Neural progenitor cell (in vitro differentiated cells): ENCODE results near the gene UBAP2L. TPM values are rescaled to one million over a fixed set of nuclear protein-coding genes. Genes with fewer than 3 reads are reported as not detected.
"Not testable (repeated sequence)": the region's sequence is repeated elsewhere in the genome, so short reads cannot be mapped to it uniquely, and the experiment has no call there.

Source experiments
- DNase-seq: peaks from one replicate; pipeline ENCODE4 v3.0.0-alpha.2; 2016; ENCODE audit warnings: low spot score
- H2AFZ ChIP-seq: fragments of 200-600 bp; sonication (generic); replicated peaks from 2 replicates; pipeline ENCODE4 v1.6.1; 2016; ENCODE audit warnings: antibody characterized with exemption
- H3F3A ChIP-seq: fragments of 200-600 bp; sonication (generic); 2 replicates; pipeline ENCODE4 v1.6.1; 2016; ENCODE audit warnings: antibody characterized with exemption, low read depth
- H3K27ac ChIP-seq: fragments of 200-600 bp; sonication (generic); 2 replicates; pipeline ENCODE4 v1.5.1; 2016; ENCODE audit warnings: mild to moderate bottlenecking
- H3K27me3 ChIP-seq: fragments of 200-600 bp; sonication (generic); 2 replicates; pipeline ENCODE4 v1.6.1; 2016; ENCODE audit warnings: mild to moderate bottlenecking, moderate library complexity
- H3K36me3 ChIP-seq: fragments of 200-600 bp; sonication (generic); 2 replicates; pipeline ENCODE4 v1.5.1; 2016
- H3K4me1 ChIP-seq: fragments of 200-600 bp; sonication (generic); 2 replicates; pipeline ENCODE4 v1.6.1; 2016; ENCODE audit warnings: mixed run types
- H3K4me2 ChIP-seq: fragments of 200-600 bp; sonication (generic); 2 replicates; pipeline ENCODE4 v1.6.1; 2016
- H3K4me3 ChIP-seq: fragments of 200-600 bp; sonication (generic); 2 replicates; pipeline ENCODE4 v1.5.1; 2016
- H3K79me2 ChIP-seq: fragments of 200-600 bp; sonication (generic); 2 replicates; pipeline ENCODE4 v1.6.1; 2016; ENCODE audit warnings: low read depth
- H3K9ac ChIP-seq: fragments of 200-600 bp; sonication (generic); 2 replicates; pipeline ENCODE4 v1.6.1; 2016
- H3K9me3 ChIP-seq: fragments of 200-600 bp; sonication (generic); 2 replicates; pipeline ENCODE4 v1.5.1; 2016; ENCODE audit warnings: low read depth
- H4K20me1 ChIP-seq: fragments of 200-600 bp; sonication (generic); 2 replicates; pipeline ENCODE4 v1.6.1; 2016; ENCODE audit warnings: low read depth
- H3K27ac Mint-ChIP-seq: 3 replicates; pipeline ENCODE4 v1.8.0; 2021; ENCODE audit warnings: mixed read lengths
- H3K27me3 Mint-ChIP-seq: 2 replicates; pipeline ENCODE4 v1.8.0; 2022; ENCODE audit warnings: low read depth, mild to moderate bottlenecking, inconsistent platforms, moderate library complexity, mixed read lengths; ENCODE audit not compliant: insufficient read depth
- H3K36me3 Mint-ChIP-seq: 3 replicates; pipeline ENCODE4 v1.8.0; 2021; ENCODE audit warnings: mixed read lengths
- H3K4me1 Mint-ChIP-seq: 3 replicates; pipeline ENCODE4 v1.8.0; 2021; ENCODE audit warnings: mixed read lengths
- H3K4me3 Mint-ChIP-seq: 3 replicates; pipeline ENCODE4 v1.8.0; 2021; ENCODE audit warnings: mild to moderate bottlenecking, moderate library complexity, mixed read lengths
- H3K9me3 Mint-ChIP-seq: 3 replicates; pipeline ENCODE4 v1.8.0; 2020; ENCODE audit warnings: mixed read lengths
- EZH2 ChIP-seq: fragments of 200-600 bp; sonication (generic); IDR thresholded peaks from 2 replicates; pipeline ENCODE4 v1.6.1; 2017; ENCODE audit warnings: antibody characterized with exemption, mild to moderate bottlenecking, moderate library complexity
- EZH2phosphoT487 ChIP-seq: fragments of 200-600 bp; sonication (generic); IDR thresholded peaks from 2 replicates; pipeline ENCODE4 v1.6.1; 2017; ENCODE audit warnings: antibody characterized with exemption
- microRNA counts: library from miRNA; unstranded; fragments of <30 nt; microRNA quantifications from one replicate; lab custom pipeline; 2016
- microRNA-seq: library from miRNA; unstranded; fragments of <30 nt; microRNA quantifications from one replicate; pipeline ENCODE4, GENCODE V29; 2016
- small RNA-seq: library from RNA; depleted of rRNA; stranded (forward); fragments of <200 nt; gene quantifications from one replicate; pipeline ENCODE3, GENCODE V24; 2015
- total RNA-seq: library from RNA; depleted of rRNA; stranded (reverse); fragments of >200 nt; gene quantifications from 2 replicates; pipeline ENCODE4 v1.2.3, GENCODE V29; 2015; ENCODE audit warnings: low replicate concordance
- TF ChIP-seq, protein P1 (sequence below): fragments of 200-600 bp; sonication (generic); IDR thresholded peaks from 2 replicates; pipeline ENCODE4 v1.5.1; 2017; ENCODE audit warnings: antibody characterized with exemption, mild to moderate bottlenecking

Gene UBAP2L
- total RNA-seq, 1 donor from 2014 or later, result 148 TPM

DNA sequence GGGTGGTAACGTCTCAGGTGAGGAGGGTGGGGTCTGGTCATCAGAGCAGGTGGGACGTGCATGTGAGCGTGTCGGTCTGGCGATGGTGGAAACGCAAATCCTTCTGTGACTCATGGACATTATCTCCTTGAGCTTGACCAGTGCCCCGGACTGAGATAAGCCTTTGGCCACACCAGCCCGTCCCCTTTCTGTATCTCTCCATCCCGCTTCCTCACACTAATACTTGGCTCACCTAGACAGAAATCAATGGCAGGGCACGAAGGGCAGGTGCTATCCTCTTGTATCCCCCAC, 92.3 kb downstream of the UBAP2L start:
- Histone ChIP-seq H3K4me2 (no peak overlapping the region), H3K27ac (no peak overlapping the region), H2AFZ (no peak overlapping the region), H3K36me3 (no peaks in the 10 kb centered on the region), H3K9me3 (peaks cover 6% of the 10 kb centered on the region), H3K79me2 (no peaks in the 10 kb centered on the region), H3K4me1 (no peaks in the 10 kb centered on the region), H3K4me3 (no peak overlapping the region), H3K27me3 (no peaks in the 10 kb centered on the region), H3K9ac (no peak overlapping the region), H3F3A (no peaks in the 10 kb centered on the region), H4K20me1 (no peaks in the 10 kb centered on the region)
- no peak overlapping the region for H3K4me3 Mint-ChIP-seq
- no peaks in the 10 kb centered on the region for H3K4me1 Mint-ChIP-seq
- no peak for TF ChIP-seq EZH2
- no peak for TF ChIP-seq EZH2phosphoT487
- TF ChIP-seq, protein P1, sequence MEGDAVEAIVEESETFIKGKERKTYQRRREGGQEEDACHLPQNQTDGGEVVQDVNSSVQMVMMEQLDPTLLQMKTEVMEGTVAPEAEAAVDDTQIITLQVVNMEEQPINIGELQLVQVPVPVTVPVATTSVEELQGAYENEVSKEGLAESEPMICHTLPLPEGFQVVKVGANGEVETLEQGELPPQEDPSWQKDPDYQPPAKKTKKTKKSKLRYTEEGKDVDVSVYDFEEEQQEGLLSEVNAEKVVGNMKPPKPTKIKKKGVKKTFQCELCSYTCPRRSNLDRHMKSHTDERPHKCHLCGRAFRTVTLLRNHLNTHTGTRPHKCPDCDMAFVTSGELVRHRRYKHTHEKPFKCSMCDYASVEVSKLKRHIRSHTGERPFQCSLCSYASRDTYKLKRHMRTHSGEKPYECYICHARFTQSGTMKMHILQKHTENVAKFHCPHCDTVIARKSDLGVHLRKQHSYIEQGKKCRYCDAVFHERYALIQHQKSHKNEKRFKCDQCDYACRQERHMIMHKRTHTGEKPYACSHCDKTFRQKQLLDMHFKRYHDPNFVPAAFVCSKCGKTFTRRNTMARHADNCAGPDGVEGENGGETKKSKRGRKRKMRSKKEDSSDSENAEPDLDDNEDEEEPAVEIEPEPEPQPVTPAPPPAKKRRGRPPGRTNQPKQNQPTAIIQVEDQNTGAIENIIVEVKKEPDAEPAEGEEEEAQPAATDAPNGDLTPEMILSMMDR, result no peak
- no peaks in the 10 kb centered on the region for H3K36me3 Mint-ChIP-seq
- peaks cover 20% of the 10 kb centered on the region for H3K9me3 Mint-ChIP-seq
- H3K27ac Mint-ChIP-seq, result no peak overlapping the region
- peaks cover 12% of the 10 kb centered on the region for H3K27me3 Mint-ChIP-seq
- no peak for DNase-seq

DNA sequence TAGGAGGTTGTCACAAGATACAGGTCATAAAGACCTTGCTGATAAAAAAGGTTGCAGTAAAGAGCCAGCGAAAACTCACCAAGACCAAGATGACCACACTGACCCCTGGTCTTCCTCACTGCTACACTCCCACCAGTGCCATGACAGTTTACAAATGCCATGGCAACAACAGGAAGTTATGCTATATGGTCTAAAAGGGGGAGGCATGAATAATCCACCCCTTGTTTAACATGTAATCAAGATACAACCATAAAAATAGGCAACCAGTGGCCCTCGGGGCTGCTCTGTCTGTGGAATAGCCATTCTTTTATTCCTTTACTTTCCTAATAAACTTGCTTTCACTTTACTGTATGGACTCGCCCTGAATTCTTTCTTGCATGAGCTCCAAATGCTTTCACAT, 93.5 kb downstream of the UBAP2L start:
- not testable (repeated sequence) for H3K27me3 ChIP-seq, H3K4me1 ChIP-seq, H3K79me2 ChIP-seq, H3K36me3 ChIP-seq, H3K36me3 Mint-ChIP-seq, H3K4me3 Mint-ChIP-seq, H2AFZ ChIP-seq, H3K27ac ChIP-seq, H3K4me1 Mint-ChIP-seq, DNase-seq, H4K20me1 ChIP-seq, H3K4me2 ChIP-seq, H3K9me3 ChIP-seq, H3F3A ChIP-seq, H3K9ac ChIP-seq, H3K27ac Mint-ChIP-seq, H3K4me3 ChIP-seq
- H3K9me3 Mint-ChIP-seq, result peaks cover 21% of the 10 kb centered on the region
- H3K27me3 Mint-ChIP-seq, result peaks cover 15% of the 10 kb centered on the region

DNA sequence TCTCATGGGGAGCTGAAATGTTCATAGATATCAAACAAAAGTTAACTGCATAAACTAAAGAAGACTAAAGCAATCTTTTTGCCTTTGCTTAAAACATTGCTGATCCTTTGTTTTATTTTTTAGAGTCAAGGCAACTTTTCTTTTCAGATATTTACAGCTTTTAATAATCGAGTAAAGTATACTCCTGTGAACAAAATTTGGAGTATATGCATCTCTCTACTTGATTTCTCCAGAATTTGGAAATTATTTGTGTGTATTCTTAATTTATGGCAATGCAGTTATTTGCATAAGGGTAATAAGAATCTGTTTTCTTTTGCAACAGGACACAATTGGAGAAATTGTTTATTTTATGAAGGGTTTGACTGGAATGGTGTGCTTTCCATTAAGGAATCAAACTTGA, 95.9 kb downstream of the UBAP2L start:
- peaks cover 6% of the 10 kb centered on the region for H3K9me3 ChIP-seq
- Mint-ChIP-seq H3K9me3 (peaks cover 23% of the 10 kb centered on the region), H3K27ac (no peak overlapping the region), H3K4me3 (no peak overlapping the region), H3K36me3 (no peaks in the 10 kb centered on the region), H3K27me3 (peaks cover 15% of the 10 kb centered on the region), H3K4me1 (no peaks in the 10 kb centered on the region)
- no peaks in the 10 kb centered on the region for H4K20me1 ChIP-seq
- H3K27ac ChIP-seq, result no peak overlapping the region
- H2AFZ ChIP-seq, result no peak overlapping the region
- H3K79me2 ChIP-seq, result no peaks in the 10 kb centered on the region
- no peak for DNase-seq
- H3F3A ChIP-seq, result no peaks in the 10 kb centered on the region
- H3K4me2 ChIP-seq, result no peak overlapping the region
- no peak overlapping the region for H3K4me3 ChIP-seq
- no peaks in the 10 kb centered on the region for H3K4me1 ChIP-seq
- no peak overlapping the region for H3K9ac ChIP-seq
- H3K27me3 ChIP-seq, result no peaks in the 10 kb centered on the region
- no peak for TF ChIP-seq EZH2phosphoT487
- TF ChIP-seq EZH2, result no peak
- TF ChIP-seq, protein P1, result no peak
- no peaks in the 10 kb centered on the region for H3K36me3 ChIP-seq

DNA sequence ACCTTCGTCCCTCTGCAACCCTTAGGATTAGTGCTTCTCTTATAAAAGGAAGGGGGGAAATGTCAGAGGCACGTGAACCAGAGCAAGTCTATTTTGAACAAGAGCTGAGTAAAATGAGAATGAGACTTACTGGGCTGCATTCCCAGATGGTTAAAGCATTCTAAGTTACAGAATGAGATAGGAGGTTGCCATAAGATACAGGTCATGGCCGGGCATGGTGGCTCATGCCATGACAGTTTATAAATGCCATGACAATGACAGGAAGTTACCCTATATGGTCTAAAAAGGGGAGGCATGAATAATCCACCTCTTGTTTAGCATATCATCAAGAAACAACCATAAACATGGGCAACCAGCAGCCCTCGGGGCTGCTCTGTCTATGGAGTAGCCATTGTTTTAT, 97.6 kb downstream of the UBAP2L start:
- Mint-ChIP-seq H3K36me3 (no peaks in the 10 kb centered on the region), H3K4me3 (no peak overlapping the region), H3K27ac (no peak overlapping the region), H3K4me1 (no peaks in the 10 kb centered on the region), H3K27me3 (peaks cover 12% of the 10 kb centered on the region), H3K9me3 (peaks cover 23% of the 10 kb centered on the region)
- no peak for TF ChIP-seq EZH2phosphoT487
- H3K9me3 ChIP-seq, result peaks cover 6% of the 10 kb centered on the region
- no peak overlapping the region for H3K4me2 ChIP-seq
- H3K36me3 ChIP-seq, result no peaks in the 10 kb centered on the region
- H4K20me1 ChIP-seq, result no peaks in the 10 kb centered on the region
- no peak for DNase-seq
- no peak overlapping the region for H3K27ac ChIP-seq
- H3K79me2 ChIP-seq, result no peaks in the 10 kb centered on the region
- H3K4me1 ChIP-seq, result no peaks in the 10 kb centered on the region
- H3K27me3 ChIP-seq, result no peaks in the 10 kb centered on the region
- no peak overlapping the region for H2AFZ ChIP-seq
- H3K4me3 ChIP-seq, result no peak overlapping the region
- H3K9ac ChIP-seq, result no peak overlapping the region
- no peaks in the 10 kb centered on the region for H3F3A ChIP-seq

MicroRNAs within 50 kb of the gene (microRNA counts, 767-probe panel; counts per million panel counts)
- microRNA hsa-miR-190b (lab: Ali Mortazavi, UCI), result 460 counts per million, percentile 90 among the panel's probes with 10 or more counts

Small RNA genes within 50 kb of the gene (microRNA-seq; reads per million reads assigned to microRNA genes)
- 2.0 reads per million, percentile 5 among the genes with 10 or more reads in this experiment for gene MIR190B

Small RNA genes within 50 kb of the gene (small RNA-seq; reads per million reads assigned to genes)
- gene MIR190B (not detected), gene RF00273 (not detected), gene RNU6-121P (not detected), gene RNU6-239P (not detected), gene SNORA58B (not detected)

Other genes starting within 250 kb of the UBAP2L start
- gene JTB, start 243.3 kb upstream of the UBAP2L start, total RNA-seq, result 47.7 and 94.7 TPM in 2 replicates
- 14.3 and 15.1 TPM in 2 replicates for gene RAB13, start 234.6 kb upstream of the UBAP2L start, total RNA-seq
- 3,368 and 3,415 TPM in 2 replicates for gene RPS27, start 230.2 kb upstream of the UBAP2L start, total RNA-seq
- gene NUP210L, start 65.9 kb upstream of the UBAP2L start, total RNA-seq, result not detected in 2 replicates
- 408 and 596 TPM in 2 replicates for gene TPM3, start 28.9 kb upstream of the UBAP2L start, total RNA-seq
- gene CFAP141, start 14.6 kb upstream of the UBAP2L start, total RNA-seq, result not detected in 2 replicates
- gene HAX1, start 51.7 kb downstream of the UBAP2L start, total RNA-seq, result 57.9 and 65.9 TPM in 2 replicates
- not detected in 2 replicates for gene AQP10, start 100.1 kb downstream of the UBAP2L start, total RNA-seq
- gene ATP8B2, start 104.6 kb downstream of the UBAP2L start, total RNA-seq, result 41.6 and 63.4 TPM in 2 replicates
- gene IL6R, start 184.4 kb downstream of the UBAP2L start, total RNA-seq, result 0.09 TPM in 1 of 2 replicates, not detected in the other